Measurements from ENCODE around the gene MAP2K5.

The MAP2K5 gene

DNA sequence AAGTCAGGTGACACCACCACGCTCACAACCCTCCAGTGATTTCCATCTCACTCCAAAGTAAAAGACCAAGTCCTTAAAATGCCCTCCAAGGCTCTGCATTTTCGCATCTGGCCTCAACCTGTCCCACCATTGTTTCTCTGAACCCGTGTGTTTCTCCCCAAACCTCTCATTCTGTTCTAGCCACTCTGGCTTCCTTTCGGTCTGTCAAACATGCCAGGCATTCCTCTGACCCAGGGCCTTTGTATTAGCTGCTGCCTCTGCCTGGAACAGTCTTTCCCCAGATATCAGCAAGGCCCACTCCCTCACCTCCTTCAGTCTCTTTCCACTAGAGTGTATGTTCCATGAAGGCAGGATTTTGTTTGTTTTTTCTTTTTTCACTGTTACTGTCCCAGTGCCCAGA, 16.0 kb downstream of the MAP2K5 start:
- ATAC-seq = no peak
- TF ChIP-seq ZFP3 (CRISPR knock-in tag; IDR thresholded peaks at IDR 0.05) (no peak), OSR1 (CRISPR knock-in tag; IDR thresholded peaks at IDR 0.05) (no peak), ISL1 (CRISPR knock-in tag; IDR thresholded peaks at IDR 0.05) (no peak), ZNF8 (CRISPR knock-in tag; IDR thresholded peaks at IDR 0.05) (no peak), GLIS3 (CRISPR knock-in tag; IDR thresholded peaks at IDR 0.05) (no peak), ZC3H10 (CRISPR knock-in tag; IDR thresholded peaks at IDR 0.05) (no peak), SNAI2 (CRISPR knock-in tag; IDR thresholded peaks at IDR 0.05) (no peak), ZNF565 (CRISPR knock-in tag; conservative IDR thresholded peaks at IDR 0.05; ENCODE audit: low read depth) (no peak)
- TF ChIP-seq, protein P1, sequence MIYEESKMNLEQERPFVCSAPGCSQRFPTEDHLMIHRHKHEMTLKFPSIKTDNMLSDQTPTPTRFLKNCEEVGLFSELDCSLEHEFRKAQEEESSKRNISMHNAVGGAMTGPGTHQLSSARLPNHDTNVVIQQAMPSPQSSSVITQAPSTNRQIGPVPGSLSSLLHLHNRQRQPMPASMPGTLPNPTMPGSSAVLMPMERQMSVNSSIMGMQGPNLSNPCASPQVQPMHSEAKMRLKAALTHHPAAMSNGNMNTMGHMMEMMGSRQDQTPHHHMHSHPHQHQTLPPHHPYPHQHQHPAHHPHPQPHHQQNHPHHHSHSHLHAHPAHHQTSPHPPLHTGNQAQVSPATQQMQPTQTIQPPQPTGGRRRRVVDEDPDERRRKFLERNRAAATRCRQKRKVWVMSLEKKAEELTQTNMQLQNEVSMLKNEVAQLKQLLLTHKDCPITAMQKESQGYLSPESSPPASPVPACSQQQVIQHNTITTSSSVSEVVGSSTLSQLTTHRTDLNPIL (CRISPR knock-in tag; IDR thresholded peaks at IDR 0.05; ENCODE audit: low read depth) = no peak
- TF ChIP-seq, protein P2, sequence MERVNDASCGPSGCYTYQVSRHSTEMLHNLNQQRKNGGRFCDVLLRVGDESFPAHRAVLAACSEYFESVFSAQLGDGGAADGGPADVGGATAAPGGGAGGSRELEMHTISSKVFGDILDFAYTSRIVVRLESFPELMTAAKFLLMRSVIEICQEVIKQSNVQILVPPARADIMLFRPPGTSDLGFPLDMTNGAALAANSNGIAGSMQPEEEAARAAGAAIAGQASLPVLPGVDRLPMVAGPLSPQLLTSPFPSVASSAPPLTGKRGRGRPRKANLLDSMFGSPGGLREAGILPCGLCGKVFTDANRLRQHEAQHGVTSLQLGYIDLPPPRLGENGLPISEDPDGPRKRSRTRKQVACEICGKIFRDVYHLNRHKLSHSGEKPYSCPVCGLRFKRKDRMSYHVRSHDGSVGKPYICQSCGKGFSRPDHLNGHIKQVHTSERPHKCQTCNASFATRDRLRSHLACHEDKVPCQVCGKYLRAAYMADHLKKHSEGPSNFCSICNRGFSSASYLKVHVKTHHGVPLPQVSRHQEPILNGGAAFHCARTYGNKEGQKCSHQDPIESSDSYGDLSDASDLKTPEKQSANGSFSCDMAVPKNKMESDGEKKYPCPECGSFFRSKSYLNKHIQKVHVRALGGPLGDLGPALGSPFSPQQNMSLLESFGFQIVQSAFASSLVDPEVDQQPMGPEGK (CRISPR knock-in tag; IDR thresholded peaks at IDR 0.05; ENCODE audit: borderline replicate concordance) = no peak
- TF ChIP-seq, protein P3, sequence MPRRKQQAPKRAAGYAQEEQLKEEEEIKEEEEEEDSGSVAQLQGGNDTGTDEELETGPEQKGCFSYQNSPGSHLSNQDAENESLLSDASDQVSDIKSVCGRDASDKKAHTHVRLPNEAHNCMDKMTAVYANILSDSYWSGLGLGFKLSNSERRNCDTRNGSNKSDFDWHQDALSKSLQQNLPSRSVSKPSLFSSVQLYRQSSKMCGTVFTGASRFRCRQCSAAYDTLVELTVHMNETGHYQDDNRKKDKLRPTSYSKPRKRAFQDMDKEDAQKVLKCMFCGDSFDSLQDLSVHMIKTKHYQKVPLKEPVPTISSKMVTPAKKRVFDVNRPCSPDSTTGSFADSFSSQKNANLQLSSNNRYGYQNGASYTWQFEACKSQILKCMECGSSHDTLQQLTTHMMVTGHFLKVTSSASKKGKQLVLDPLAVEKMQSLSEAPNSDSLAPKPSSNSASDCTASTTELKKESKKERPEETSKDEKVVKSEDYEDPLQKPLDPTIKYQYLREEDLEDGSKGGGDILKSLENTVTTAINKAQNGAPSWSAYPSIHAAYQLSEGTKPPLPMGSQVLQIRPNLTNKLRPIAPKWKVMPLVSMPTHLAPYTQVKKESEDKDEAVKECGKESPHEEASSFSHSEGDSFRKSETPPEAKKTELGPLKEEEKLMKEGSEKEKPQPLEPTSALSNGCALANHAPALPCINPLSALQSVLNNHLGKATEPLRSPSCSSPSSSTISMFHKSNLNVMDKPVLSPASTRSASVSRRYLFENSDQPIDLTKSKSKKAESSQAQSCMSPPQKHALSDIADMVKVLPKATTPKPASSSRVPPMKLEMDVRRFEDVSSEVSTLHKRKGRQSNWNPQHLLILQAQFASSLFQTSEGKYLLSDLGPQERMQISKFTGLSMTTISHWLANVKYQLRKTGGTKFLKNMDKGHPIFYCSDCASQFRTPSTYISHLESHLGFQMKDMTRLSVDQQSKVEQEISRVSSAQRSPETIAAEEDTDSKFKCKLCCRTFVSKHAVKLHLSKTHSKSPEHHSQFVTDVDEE (CRISPR knock-in tag; IDR thresholded peaks at IDR 0.05) = no peak

DNA sequence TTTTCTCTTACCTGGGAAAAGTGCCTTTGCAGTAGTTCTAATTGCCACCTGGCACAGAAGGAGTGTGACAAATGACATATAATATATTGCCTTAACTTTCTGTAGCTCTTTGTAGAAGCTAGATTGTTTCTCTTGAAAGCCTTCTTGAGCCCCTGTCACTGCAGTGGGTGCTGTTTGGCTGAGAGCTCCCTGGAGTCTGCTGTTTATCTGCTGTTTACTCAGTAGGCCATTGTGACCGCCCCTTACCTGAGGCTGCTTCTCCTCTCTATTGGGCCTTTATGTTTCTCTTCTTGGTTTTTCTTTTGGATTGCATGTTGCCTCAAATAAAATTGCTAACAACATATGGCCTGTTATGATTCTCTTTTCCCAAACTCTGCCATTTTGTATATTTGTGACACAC, 16.7 kb downstream of the MAP2K5 start:
- ATAC-seq = no peak
- TF ChIP-seq SNAI2 (CRISPR knock-in tag; IDR thresholded peaks at IDR 0.05) (no peak), BACH2 (CRISPR knock-in tag; IDR thresholded peaks at IDR 0.05; ENCODE audit: borderline replicate concordance) (no peak), RARB (CRISPR knock-in tag; IDR thresholded peaks at IDR 0.05) (no peak), OSR1 (CRISPR knock-in tag; IDR thresholded peaks at IDR 0.05) (no peak), TOX (CRISPR knock-in tag; IDR thresholded peaks at IDR 0.05; ENCODE audit: borderline replicate concordance) (no peak), ARNTL (CRISPR knock-in tag; IDR thresholded peaks at IDR 0.05; ENCODE audit: borderline replicate concordance, low read depth) (no peak), ESRRG (CRISPR knock-in tag; IDR thresholded peaks at IDR 0.05) (no peak), ZC3H10 (CRISPR knock-in tag; IDR thresholded peaks at IDR 0.05) (no peak), ZFP3 (CRISPR knock-in tag; IDR thresholded peaks at IDR 0.05) (no peak)
- TF ChIP-seq, protein P2 (CRISPR knock-in tag; IDR thresholded peaks at IDR 0.05; ENCODE audit: borderline replicate concordance) = no peak
- TF ChIP-seq, protein P1 (CRISPR knock-in tag; IDR thresholded peaks at IDR 0.05; ENCODE audit: low read depth) = no peak
- TF ChIP-seq, protein P3 (CRISPR knock-in tag; IDR thresholded peaks at IDR 0.05) = no peak
- TF ChIP-seq, protein P4, sequence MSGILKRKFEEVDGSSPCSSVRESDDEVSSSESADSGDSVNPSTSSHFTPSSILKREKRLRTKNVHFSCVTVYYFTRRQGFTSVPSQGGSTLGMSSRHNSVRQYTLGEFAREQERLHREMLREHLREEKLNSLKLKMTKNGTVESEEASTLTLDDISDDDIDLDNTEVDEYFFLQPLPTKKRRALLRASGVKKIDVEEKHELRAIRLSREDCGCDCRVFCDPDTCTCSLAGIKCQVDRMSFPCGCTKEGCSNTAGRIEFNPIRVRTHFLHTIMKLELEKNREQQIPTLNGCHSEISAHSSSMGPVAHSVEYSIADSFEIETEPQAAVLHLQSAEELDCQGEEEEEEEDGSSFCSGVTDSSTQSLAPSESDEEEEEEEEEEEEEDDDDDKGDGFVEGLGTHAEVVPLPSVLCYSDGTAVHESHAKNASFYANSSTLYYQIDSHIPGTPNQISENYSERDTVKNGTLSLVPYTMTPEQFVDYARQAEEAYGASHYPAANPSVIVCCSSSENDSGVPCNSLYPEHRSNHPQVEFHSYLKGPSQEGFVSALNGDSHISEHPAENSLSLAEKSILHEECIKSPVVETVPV (CRISPR knock-in tag; IDR thresholded peaks at IDR 0.05) = no peak
- TF ChIP-seq, protein P5, sequence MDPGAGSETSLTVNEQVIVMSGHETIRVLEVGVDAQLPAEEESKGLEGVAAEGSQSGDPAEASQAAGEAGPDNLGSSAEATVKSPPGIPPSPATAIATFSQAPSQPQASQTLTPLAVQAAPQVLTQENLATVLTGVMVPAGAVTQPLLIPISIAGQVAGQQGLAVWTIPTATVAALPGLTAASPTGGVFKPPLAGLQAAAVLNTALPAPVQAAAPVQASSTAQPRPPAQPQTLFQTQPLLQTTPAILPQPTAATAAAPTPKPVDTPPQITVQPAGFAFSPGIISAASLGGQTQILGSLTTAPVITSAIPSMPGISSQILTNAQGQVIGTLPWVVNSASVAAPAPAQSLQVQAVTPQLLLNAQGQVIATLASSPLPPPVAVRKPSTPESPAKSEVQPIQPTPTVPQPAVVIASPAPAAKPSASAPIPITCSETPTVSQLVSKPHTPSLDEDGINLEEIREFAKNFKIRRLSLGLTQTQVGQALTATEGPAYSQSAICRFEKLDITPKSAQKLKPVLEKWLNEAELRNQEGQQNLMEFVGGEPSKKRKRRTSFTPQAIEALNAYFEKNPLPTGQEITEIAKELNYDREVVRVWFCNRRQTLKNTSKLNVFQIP (CRISPR knock-in tag; IDR thresholded peaks at IDR 0.05; ENCODE audit: borderline replicate concordance, low read depth) = no peak
